GM12865 (cell line): ENCODE results near the gene IL17RD.
A peak's percentile ranks its signal among the peaks of the same experiment; 100 is the strongest.

Experiments
- DNase-seq: peaks from one replicate; pipeline ENCODE4 v3.0.0; 2010; ENCODE audit warnings: low read depth
- H3K4me3 ChIP-seq: 2 replicates; pipeline ENCODE4 v1.5.1; 2011; ENCODE audit warnings: mild to moderate bottlenecking, low read depth, low read length, control low read depth
- TF ChIP-seq, protein P1 (sequence below): IDR thresholded peaks from 2 replicates; pipeline ENCODE4 v1.5.1; 2011; ENCODE audit warnings: low read length, control low read depth, low read depth, inconsistent platforms; ENCODE audit not compliant: insufficient read depth; ENCODE audit errors: missing control alignments

Gene IL17RD

DNA sequence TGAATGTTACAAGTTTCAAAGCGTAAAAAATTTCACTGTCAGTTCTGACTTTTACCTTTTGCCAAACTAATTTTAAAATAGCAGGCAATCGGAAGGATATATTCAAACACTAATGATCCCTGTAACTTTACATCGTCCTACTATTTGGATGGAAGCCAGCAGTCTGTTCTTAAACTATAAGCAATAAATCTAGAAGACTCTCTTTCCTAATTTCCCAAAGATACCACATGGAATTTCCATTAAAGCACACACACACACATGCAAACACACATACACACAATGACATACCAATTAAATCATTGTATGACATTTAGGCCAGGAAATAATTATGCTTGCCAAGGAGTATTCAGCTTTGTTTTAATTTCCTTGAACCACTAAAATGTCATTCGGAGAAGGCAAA, 32.0 kb downstream of the IL17RD start:
- H3K4me3 ChIP-seq = no peak overlapping the region
- TF ChIP-seq, protein P1, sequence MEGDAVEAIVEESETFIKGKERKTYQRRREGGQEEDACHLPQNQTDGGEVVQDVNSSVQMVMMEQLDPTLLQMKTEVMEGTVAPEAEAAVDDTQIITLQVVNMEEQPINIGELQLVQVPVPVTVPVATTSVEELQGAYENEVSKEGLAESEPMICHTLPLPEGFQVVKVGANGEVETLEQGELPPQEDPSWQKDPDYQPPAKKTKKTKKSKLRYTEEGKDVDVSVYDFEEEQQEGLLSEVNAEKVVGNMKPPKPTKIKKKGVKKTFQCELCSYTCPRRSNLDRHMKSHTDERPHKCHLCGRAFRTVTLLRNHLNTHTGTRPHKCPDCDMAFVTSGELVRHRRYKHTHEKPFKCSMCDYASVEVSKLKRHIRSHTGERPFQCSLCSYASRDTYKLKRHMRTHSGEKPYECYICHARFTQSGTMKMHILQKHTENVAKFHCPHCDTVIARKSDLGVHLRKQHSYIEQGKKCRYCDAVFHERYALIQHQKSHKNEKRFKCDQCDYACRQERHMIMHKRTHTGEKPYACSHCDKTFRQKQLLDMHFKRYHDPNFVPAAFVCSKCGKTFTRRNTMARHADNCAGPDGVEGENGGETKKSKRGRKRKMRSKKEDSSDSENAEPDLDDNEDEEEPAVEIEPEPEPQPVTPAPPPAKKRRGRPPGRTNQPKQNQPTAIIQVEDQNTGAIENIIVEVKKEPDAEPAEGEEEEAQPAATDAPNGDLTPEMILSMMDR = no peak
- no peak for DNase-seq

DNA sequence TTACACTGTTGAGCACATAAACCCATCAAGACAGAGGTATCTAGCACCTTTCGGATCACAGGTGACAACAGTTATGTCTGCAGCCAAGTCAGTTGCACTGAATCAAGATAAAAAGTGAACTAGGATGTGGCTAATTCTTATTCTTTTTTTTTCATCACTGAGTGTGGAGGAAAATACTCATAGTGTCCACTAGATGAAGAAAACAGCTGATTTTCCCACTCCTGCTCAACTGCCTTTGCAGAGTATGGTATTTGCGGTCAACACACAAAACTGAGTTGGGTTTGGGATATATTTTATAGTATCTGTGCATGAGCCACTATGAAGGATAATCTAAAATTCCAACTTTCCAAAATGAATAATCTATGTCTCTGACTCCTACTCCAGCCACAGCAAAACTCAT, 32.5 kb downstream of the IL17RD start:
- no peak for DNase-seq
- H3K4me3 ChIP-seq = no peak overlapping the region
- TF ChIP-seq, protein P1 = no peak

DNA sequence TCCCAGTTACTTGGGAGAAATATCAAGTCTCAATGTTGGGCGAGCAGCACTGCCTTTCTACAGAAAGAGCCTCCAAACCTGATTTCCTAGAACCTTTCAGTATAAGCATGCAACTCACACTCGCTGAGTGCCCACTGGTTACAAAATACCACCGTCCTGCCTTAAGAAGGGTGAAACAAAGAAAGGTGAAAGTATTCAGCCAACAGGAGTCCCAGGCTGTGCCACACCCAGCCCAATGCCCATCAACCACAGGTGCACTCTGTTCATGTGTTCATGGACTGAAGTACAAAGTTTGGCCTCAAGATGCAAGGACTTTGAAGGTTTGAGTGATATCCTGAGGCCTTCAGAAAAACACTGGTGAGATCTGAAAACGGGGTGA, 34.0 kb downstream of the IL17RD start:
- TF ChIP-seq, protein P1 = no peak
- DNase-seq = no peak
- no peak overlapping the region for H3K4me3 ChIP-seq

DNA sequence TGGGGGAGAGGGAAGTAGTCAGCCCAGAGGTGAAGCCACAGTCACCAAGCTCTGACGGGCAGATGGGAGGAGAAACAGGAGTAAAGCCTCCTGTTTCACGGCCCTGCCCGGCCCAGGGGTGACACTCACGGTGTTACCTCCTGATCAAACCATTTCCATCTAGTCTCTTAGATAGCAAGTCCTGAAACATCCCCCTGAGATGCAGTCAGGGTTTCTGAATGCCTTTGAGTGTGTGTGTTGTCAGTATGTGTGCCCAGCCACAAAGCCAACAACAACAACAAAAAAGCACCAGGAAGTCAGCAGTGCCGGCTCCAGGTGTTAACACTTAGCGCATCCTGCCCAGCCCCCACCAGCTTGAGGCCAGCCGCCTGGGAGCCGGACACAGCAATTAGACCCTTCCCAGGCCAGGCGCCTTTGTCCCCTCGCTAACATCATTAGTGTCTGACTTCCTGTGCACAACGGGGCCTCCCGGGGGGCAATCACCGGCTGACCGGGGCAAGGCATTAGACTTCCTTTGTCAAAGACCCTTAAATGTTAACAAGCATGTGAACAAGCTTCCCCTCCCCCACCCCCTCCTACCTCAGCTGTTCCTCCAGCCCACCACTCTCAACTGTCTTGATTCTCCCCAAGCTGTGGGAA, 34.5 kb downstream of the IL17RD start:
- TF ChIP-seq, protein P1 = no peak
- H3K4me3 ChIP-seq = no peak overlapping the region
- peak; percentile 35 for DNase-seq

DNA sequence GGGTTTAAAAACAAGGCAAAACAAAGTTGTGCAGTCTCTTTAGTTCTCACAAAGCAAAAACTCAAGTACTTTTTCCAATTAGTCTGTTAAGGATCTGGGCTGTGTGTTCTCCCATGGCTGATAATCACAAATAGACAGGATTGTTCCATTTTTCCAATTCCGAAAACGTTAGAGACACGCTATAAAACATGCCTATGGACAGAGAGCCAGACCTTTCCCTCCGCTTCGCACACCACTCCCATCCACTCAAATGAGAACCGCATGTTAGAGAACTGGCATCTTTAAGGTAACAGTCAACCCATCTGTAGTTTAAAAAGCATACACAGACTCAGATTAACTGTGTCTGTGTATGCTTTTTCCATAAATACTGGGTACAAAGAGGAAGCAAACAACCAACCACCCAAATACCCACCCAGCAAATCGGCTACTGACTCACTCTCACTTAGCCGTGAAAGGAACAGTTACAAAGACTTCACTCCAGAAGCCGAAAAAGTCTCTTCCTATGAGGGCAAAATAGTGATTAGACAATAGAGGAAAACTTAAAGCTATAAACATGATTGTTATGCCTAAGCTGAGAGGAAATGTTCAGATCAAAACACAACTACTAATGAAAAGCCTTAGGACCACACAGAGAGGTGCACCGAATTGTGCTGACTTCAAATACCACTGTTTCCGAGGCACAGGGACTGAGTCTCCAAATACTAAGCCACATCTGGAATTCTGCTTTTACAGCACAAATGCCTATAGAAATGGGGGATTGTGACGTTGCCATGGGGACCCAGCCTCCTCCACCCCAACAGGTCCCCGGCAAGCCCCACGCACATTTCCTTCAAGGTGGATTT, 36.1 kb downstream of the IL17RD start:
- no peak for DNase-seq
- TF ChIP-seq, protein P1 = no peak
- no peak overlapping the region for H3K4me3 ChIP-seq

DNA sequence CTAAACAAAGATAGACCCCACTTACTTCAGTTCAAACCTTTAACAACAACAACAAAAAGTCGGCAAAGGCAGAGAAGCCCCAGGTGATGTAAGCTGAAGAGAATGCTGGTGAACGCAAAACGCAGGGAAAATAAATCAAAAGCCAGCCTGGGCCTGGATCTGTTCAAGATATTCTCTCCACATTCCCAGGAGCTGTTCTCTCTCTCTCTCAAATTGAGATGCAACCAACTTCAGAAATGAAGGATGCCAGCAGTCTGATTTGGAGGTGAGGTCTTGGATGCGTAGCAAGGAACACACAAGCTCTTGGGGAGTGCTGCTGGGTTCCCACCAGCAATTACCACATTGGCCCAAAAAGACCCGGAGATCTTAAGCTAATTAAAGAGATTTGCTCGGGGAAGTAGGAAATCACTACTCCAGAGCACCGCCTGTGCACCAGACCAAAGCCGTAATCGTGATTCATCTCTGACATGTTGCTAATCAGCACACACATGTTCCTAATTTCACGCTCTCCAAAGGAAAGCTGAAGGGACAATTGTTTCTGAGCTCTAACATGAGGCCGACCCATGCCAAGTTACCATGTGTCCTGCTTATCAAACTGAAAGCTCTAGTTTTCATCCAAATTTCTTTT, 37.1 kb downstream of the IL17RD start:
- H3K4me3 ChIP-seq = no peak overlapping the region
- no peak for DNase-seq
- TF ChIP-seq, protein P1 = no peak
